Measurements from ENCODE around the gene FBL. TPM values are rescaled to one million over a fixed set of nuclear protein-coding genes. Genes with fewer than 3 reads are reported as not detected.
A peak's percentile ranks its signal among the peaks of the same experiment; 100 is the strongest.

The FBL gene
- total RNA-seq, 2 donors from 2014 or later, result 255 to 264 TPM

- Mint-ChIP-seq H3K36me3 (ENCODE audit: low read depth) (peaks cover 4% of the 10 kb centered on the region), H3K4me1 (peaks cover 29% of the 10 kb centered on the region), H3K27me3 (no peaks in the 10 kb centered on the region), H3K4me3 (peak overlapping the region; percentile 91), H3K27ac (peak overlapping the region; percentile 97)
- no peaks in the 10 kb centered on the region for H3K9me3 ChIP-seq (ENCODE audit: control insufficient read depth, low read length, poor library complexity, severe bottlenecking)
- ATAC-seq, result no peak
- no peak for DNase-seq
These were observed 14.5 kb downstream of the FBL start for GRCh38 chr19:39831679-39832078.

DNA sequence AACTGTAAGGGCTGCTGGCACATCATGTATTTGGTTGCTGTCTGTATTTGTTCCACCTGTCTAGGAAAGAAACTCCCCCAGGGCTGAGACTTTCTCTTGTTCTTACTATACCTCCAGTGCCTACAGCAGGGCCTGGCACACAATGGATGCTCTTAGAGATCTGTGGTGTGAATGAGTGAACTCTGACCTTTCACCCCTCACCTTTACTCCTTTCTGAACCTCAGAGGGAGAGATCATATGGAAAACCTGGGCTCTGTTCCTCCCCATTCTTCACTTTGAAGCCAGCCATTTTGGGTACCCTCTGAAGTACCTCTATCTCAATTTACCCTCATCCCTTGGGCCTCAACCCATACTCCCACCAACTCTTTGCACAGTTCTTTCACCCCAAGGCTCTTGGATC is 15.3 kb downstream of the FBL start:
- H3K27me3 Mint-ChIP-seq, result no peaks in the 10 kb centered on the region
- DNase-seq (no peak), ATAC-seq (no peak)
- no peaks in the 10 kb centered on the region for H3K9me3 ChIP-seq (ENCODE audit: control insufficient read depth, low read length, poor library complexity, severe bottlenecking)
- peaks cover 29% of the 10 kb centered on the region for H3K4me1 Mint-ChIP-seq
- peak overlapping the region; percentile 97 for H3K27ac Mint-ChIP-seq
- peak overlapping the region; percentile 36 for H3K4me3 Mint-ChIP-seq
- peaks cover 3% of the 10 kb centered on the region for H3K36me3 Mint-ChIP-seq (ENCODE audit: low read depth)

GRCh38 chr19:39830406-39830805 is 15.8 kb downstream of the FBL start:
- peaks cover 3% of the 10 kb centered on the region for H3K36me3 Mint-ChIP-seq (ENCODE audit: low read depth)
- peak overlapping the region; percentile 97 for H3K27ac Mint-ChIP-seq
- no peaks in the 10 kb centered on the region for H3K9me3 ChIP-seq (ENCODE audit: control insufficient read depth, low read length, poor library complexity, severe bottlenecking)
- no peak overlapping the region for H3K4me3 Mint-ChIP-seq
- DNase-seq (no peak), ATAC-seq (no peak)
- H3K27me3 Mint-ChIP-seq, result no peaks in the 10 kb centered on the region
- peaks cover 29% of the 10 kb centered on the region for H3K4me1 Mint-ChIP-seq

DNA sequence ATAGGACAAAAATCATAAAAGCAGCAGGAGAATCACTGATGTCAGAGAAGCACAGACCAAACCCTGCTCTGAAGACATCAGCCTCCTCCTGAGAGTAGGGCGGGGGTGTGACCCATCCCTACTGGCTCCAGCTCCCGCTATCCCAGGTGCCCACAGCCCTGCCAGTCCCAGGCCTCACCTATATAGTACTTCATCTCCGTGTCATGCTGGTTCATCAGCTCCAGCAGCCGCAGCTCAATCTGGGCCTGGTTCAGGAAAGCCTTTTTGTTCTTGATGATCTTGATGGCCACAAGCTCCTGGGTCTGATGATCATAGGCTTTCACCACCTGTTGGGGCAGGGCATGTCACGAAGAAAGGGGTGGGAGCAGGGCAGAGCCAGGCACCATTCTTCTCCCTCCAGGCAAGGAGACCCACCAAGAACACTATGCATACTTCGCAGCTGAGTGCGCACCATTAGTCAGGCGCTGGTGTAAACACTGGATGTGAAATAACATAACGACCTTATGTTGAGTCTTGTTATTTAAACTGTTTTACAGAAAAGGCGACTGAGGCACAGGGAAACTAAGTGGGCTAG is 16.4 kb downstream of the FBL start:
- Mint-ChIP-seq H3K27ac (peak overlapping the region; percentile 82), H3K4me1 (peaks cover 31% of the 10 kb centered on the region), H3K36me3 (ENCODE audit: low read depth) (peaks cover 3% of the 10 kb centered on the region), H3K27me3 (no peaks in the 10 kb centered on the region), H3K4me3 (no peak overlapping the region)
- H3K9me3 ChIP-seq (ENCODE audit: control insufficient read depth, low read length, poor library complexity, severe bottlenecking), result no peaks in the 10 kb centered on the region
- DNase-seq (no peak), ATAC-seq (no peak)

- ATAC-seq, result no peak
- H3K4me3 Mint-ChIP-seq, result no peak overlapping the region
- H3K4me1 Mint-ChIP-seq, result peaks cover 23% of the 10 kb centered on the region
- no peak for DNase-seq
- H3K27me3 Mint-ChIP-seq, result no peaks in the 10 kb centered on the region
- peak overlapping the region; percentile 82 for H3K27ac Mint-ChIP-seq
- H3K9me3 ChIP-seq (ENCODE audit: control insufficient read depth, low read length, poor library complexity, severe bottlenecking), result no peaks in the 10 kb centered on the region
- H3K36me3 Mint-ChIP-seq (ENCODE audit: low read depth), result peaks cover 2% of the 10 kb centered on the region
These were observed 17.5 kb downstream of the FBL start for GRCh38 chr19:39828654-39829032.

DNA sequence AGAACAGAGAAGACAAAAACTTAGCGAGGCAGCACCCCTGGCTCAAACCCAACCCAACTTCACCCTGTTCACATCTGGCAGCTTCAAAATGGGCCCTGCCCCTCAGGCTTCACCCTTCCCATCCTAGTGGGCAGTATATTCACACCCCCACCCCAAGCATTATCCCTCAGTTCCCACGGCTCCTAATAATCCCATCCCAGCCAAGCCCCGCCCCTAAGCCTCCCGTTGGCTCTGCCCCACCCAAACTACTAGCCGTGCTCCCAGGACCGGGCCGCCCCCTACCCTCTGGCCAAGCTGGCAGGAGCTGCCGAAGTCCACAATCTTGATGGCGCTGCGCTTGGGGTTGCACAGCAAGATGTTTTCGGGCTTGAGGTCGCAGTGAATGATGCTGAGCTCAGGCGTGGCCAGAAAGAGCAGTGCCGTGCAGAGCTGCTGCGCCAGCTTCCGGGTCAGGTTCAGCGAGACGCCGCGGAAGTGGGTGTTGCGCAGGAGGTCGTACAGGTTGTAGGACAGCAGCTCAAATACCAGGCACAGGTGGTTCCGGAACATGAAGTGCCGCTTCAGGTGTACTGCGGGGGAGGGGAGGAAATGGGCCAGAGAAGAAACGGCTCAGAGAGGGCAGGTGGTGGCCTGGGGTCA is 18.0 kb downstream of the FBL start:
- peaks cover 23% of the 10 kb centered on the region for H3K4me1 Mint-ChIP-seq
- no peaks in the 10 kb centered on the region for H3K27me3 Mint-ChIP-seq
- ATAC-seq, result no peak
- DNase-seq, result no peak
- peak overlapping the region; percentile 82 for H3K27ac Mint-ChIP-seq
- peaks cover 2% of the 10 kb centered on the region for H3K36me3 Mint-ChIP-seq (ENCODE audit: low read depth)
- no peaks in the 10 kb centered on the region for H3K9me3 ChIP-seq (ENCODE audit: control insufficient read depth, low read length, poor library complexity, severe bottlenecking)
- no peak overlapping the region for H3K4me3 Mint-ChIP-seq

DNA sequence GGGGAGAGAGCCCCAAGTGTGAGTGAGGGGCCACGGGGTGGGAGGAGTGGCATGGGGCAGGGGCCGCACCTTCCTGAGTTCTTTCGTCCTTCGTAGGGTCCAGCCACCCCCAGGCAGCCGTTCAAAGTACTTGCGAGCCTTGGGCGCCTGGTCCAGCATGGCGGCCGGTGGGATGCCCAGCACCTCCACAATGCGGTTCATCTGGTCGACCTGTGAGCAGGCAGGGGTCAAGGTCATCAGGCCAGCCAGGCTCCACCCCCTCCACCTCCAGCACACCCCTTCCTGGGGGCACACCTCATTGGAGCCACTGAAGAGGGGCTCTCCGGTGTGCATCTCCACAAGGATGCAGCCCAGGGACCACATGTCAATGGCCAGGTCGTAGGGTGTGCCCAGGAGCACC is 19.0 kb downstream of the FBL start:
- peaks cover 15% of the 10 kb centered on the region for H3K4me1 Mint-ChIP-seq
- no peaks in the 10 kb centered on the region for H3K27me3 Mint-ChIP-seq
- no peak overlapping the region for H3K4me3 Mint-ChIP-seq
- no peak overlapping the region for H3K27ac Mint-ChIP-seq
- ATAC-seq (no peak), DNase-seq (no peak)
- H3K9me3 ChIP-seq (ENCODE audit: control insufficient read depth, low read length, poor library complexity, severe bottlenecking), result no peaks in the 10 kb centered on the region
- peaks cover 2% of the 10 kb centered on the region for H3K36me3 Mint-ChIP-seq (ENCODE audit: low read depth)

- ATAC-seq, result no peak
- no peaks in the 10 kb centered on the region for H3K9me3 ChIP-seq (ENCODE audit: control insufficient read depth, low read length, poor library complexity, severe bottlenecking)
- Mint-ChIP-seq H3K27ac (no peak overlapping the region), H3K36me3 (ENCODE audit: low read depth) (peaks cover 2% of the 10 kb centered on the region), H3K4me3 (no peak overlapping the region), H3K27me3 (no peaks in the 10 kb centered on the region), H3K4me1 (peaks cover 10% of the 10 kb centered on the region)
- no peak for DNase-seq
These were observed 19.8 kb downstream of the FBL start for GRCh38 chr19:39826311-39826945.

- no peak for DNase-seq
- H3K4me3 Mint-ChIP-seq, result no peak overlapping the region
- H3K27me3 Mint-ChIP-seq, result no peaks in the 10 kb centered on the region
- no peak overlapping the region for H3K27ac Mint-ChIP-seq
- H3K36me3 Mint-ChIP-seq (ENCODE audit: low read depth), result no peaks in the 10 kb centered on the region
- ATAC-seq, result no peak
- no peaks in the 10 kb centered on the region for H3K9me3 ChIP-seq (ENCODE audit: control insufficient read depth, low read length, poor library complexity, severe bottlenecking)
- H3K4me1 Mint-ChIP-seq, result peaks cover 5% of the 10 kb centered on the region
These were observed 20.6 kb downstream of the FBL start for GRCh38 chr19:39825531-39826076.

GRCh38 chr19:39825093-39825463 is 21.1 kb downstream of the FBL start:
- ATAC-seq (no peak), DNase-seq (no peak)
- H3K4me1 Mint-ChIP-seq, result peaks cover 7% of the 10 kb centered on the region
- no peaks in the 10 kb centered on the region for H3K27me3 Mint-ChIP-seq
- H3K27ac Mint-ChIP-seq, result no peak overlapping the region
- H3K36me3 Mint-ChIP-seq (ENCODE audit: low read depth), result no peaks in the 10 kb centered on the region
- no peak overlapping the region for H3K4me3 Mint-ChIP-seq
- no peaks in the 10 kb centered on the region for H3K9me3 ChIP-seq (ENCODE audit: control insufficient read depth, low read length, poor library complexity, severe bottlenecking)

DNA sequence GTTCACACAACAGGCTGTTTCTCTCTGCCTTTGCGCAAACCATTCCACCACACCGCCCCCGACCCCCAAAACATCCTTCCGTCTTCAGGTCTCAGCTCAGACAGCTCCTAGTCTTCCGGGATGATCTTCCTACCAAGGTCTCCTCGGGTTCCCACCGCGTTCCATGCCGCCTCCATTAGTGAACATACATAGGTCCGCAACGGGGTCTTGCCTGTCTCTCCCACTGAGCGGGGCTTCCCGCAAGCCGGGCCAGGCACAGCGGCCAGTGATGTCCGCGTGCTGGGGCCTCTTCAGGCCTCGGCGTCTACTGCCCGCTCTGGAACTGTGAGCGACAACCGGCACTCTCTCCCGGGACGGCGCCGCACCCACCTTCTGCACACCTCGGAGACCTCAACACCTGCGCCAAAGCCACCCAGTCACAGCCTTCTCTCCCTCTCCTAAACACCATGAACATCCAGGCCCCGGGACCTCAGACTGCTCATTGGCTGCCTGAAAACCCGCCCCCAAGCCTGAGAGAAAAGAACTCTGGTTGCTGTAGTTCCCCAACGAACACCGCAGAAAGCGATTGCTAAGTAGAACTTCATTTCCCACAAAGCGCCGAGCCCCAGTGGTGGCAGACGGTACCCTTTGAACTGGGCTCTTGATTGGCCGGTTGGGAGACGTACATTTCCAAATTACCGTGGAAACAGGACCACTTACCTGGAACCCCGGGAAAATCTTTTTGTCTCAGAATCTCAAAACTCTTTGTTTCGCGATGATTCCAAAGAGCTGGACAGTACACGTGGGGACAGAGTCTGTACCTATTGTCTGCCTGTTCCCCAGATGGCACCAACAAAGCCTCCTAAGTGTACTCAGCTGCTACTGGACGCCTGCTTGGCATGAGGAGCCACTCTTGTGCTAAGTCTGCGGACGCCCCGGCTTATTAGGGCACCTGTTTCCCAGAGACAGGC is 21.8 kb downstream of the FBL start:
- Mint-ChIP-seq H3K4me3 (no peak overlapping the region), H3K27me3 (no peaks in the 10 kb centered on the region), H3K36me3 (ENCODE audit: low read depth) (no peaks in the 10 kb centered on the region), H3K27ac (no peak overlapping the region), H3K4me1 (peaks cover 11% of the 10 kb centered on the region)
- peak; percentile 97 for ATAC-seq
- peak; percentile 73 to 82 (median 82) for DNase-seq
- no peaks in the 10 kb centered on the region for H3K9me3 ChIP-seq (ENCODE audit: control insufficient read depth, low read length, poor library complexity, severe bottlenecking)

DNA sequence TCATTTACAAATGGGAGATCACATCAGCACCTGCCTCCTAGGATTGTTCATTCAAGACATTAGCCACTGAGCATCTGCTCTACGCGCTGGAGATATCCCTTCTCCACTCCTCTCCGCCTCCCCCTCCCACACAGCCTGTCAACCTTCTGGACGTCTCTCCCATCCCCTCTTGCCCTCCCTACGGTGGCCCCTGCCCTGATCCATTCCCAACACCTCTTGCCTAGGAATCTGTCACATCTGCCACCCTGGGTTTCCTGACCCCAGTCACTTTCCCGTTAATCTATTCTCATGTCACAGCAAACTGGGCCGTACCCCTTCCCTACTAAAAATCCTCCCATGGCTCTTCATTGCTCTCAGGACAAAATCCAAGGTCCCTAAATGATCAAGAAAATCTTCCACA is 22.5 kb downstream of the FBL start:
- Mint-ChIP-seq H3K36me3 (ENCODE audit: low read depth) (no peaks in the 10 kb centered on the region), H3K4me1 (peaks cover 17% of the 10 kb centered on the region), H3K4me3 (no peak overlapping the region), H3K27me3 (no peaks in the 10 kb centered on the region), H3K27ac (no peak overlapping the region)
- no peaks in the 10 kb centered on the region for H3K9me3 ChIP-seq (ENCODE audit: control insufficient read depth, low read length, poor library complexity, severe bottlenecking)
- DNase-seq (no peak), ATAC-seq (no peak)

GRCh38 chr19:39820696-39821095 is 25.5 kb downstream of the FBL start:
- no peaks in the 10 kb centered on the region for H3K9me3 ChIP-seq (ENCODE audit: control insufficient read depth, low read length, poor library complexity, severe bottlenecking)
- H3K27me3 Mint-ChIP-seq, result no peaks in the 10 kb centered on the region
- peaks cover 21% of the 10 kb centered on the region for H3K4me1 Mint-ChIP-seq
- H3K36me3 Mint-ChIP-seq (ENCODE audit: low read depth), result peaks cover 4% of the 10 kb centered on the region
- DNase-seq, result no peak
- no peak overlapping the region for H3K4me3 Mint-ChIP-seq
- no peak for ATAC-seq
- H3K27ac Mint-ChIP-seq, result no peak overlapping the region

Data from T-helper 17 cell (primary cell).